Measurements from ENCODE around the gene SEMA5B. TPM values are rescaled to one million over a fixed set of nuclear protein-coding genes. Genes with fewer than 3 reads are reported as not detected.

The SEMA5B gene
- total RNA-seq, 4 donors from 2014 or later, result 0.16 to 1.2 (median 0.70) TPM

DNA sequence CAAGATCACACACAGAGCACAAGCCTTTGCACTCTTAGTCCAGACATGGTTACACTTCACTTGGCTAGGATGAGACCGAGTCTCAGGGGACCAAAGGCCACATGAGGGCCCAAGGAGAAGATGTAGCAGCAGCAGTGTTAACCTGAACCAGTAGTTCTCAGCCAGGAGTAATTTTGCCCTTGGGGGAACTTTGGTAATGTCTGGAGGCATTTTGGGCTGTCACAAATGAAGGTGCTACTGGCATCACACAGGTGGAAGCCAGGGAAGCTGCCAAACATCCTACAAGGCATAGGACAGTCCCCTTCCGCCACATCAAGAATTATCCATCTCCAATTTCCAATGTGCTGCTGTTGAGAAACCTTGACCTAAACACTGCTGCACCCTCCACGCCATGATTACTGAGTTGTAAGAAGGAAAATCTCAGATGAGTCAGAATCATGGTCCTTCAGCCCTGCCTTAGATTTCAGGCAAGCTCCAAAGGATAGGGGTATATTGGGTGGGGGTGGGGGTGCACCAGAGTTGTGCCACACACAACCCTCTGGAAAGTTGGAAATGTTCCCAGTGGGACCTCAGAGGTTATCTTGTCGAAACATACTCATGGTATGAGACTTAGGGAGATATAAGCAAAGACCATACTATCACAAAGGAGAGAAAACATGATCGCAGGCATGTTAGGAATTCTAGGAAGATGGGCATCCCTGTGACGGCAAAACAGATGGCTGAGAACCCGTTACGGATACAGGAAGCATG lies 36.2 kb downstream of the SEMA5B start:
- DNase-seq (ENCODE audit: low spot score), result no peak
- TF ChIP-seq, protein P1, sequence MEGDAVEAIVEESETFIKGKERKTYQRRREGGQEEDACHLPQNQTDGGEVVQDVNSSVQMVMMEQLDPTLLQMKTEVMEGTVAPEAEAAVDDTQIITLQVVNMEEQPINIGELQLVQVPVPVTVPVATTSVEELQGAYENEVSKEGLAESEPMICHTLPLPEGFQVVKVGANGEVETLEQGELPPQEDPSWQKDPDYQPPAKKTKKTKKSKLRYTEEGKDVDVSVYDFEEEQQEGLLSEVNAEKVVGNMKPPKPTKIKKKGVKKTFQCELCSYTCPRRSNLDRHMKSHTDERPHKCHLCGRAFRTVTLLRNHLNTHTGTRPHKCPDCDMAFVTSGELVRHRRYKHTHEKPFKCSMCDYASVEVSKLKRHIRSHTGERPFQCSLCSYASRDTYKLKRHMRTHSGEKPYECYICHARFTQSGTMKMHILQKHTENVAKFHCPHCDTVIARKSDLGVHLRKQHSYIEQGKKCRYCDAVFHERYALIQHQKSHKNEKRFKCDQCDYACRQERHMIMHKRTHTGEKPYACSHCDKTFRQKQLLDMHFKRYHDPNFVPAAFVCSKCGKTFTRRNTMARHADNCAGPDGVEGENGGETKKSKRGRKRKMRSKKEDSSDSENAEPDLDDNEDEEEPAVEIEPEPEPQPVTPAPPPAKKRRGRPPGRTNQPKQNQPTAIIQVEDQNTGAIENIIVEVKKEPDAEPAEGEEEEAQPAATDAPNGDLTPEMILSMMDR (IDR thresholded peaks at IDR 0.05), result no peak
- no peak for ATAC-seq (ENCODE audit: low FRiP score)

DNA sequence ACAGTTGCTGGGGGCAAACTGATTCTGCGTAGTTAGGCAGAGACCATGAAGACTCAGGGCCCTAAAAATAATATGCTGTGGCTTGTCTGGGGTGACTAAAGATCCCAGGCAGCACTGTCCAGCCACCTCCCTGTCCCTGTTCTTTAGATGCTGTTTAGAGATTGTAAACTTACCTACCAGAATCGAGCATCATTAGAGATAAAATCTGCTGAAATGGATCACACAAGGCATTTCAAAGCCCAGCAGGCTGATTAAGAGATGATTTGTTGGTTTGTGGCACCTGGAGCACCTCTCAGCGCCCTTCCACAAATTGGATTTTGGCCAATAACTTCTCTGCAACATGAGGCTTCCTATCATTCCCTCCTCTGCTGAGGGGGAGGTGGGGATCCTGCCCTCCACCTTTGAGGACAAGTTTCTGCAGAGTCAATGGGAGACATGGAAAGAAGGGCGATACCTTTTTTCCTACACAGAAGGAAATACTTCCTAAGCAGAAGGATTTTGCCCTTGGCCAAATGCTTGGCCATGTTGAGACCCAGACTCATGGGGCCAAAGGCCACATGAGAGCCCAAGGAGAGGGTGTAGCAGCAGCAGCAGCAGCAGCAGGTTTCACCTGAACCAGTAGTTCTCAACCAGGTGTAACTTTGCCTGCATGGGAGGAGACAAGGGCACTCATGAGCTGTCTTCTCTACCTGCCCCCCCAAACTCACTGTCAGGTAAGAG lies 37.5 kb downstream of the SEMA5B start:
- DNase-seq (ENCODE audit: low spot score), result no peak
- TF ChIP-seq, protein P1 (IDR thresholded peaks at IDR 0.05), result no peak
- ATAC-seq (ENCODE audit: low FRiP score), result no peak

DNA sequence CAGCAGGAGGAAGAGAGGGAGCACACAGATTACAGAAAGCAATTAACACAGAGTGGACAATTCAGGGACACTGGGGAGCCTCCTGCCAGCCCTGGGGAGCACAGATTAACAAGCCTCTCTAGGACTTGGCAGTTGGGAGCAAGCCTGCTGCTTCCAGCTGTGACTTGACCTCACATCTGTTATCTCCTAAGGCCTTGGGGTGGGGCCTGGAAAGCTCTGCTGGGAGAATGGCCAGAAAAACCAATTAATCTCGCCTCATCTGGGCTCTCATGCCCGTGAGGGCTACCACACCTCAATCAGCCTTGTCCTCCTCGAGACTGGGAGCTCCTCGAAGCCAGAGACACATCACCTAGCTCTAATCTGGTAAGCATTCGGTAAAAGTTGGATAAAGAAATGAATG lies 39.1 kb downstream of the SEMA5B start:
- ATAC-seq (ENCODE audit: low FRiP score) (no peak), DNase-seq (ENCODE audit: low spot score) (no peak)
- TF ChIP-seq, protein P1 (IDR thresholded peaks at IDR 0.05), result no peak

DNA sequence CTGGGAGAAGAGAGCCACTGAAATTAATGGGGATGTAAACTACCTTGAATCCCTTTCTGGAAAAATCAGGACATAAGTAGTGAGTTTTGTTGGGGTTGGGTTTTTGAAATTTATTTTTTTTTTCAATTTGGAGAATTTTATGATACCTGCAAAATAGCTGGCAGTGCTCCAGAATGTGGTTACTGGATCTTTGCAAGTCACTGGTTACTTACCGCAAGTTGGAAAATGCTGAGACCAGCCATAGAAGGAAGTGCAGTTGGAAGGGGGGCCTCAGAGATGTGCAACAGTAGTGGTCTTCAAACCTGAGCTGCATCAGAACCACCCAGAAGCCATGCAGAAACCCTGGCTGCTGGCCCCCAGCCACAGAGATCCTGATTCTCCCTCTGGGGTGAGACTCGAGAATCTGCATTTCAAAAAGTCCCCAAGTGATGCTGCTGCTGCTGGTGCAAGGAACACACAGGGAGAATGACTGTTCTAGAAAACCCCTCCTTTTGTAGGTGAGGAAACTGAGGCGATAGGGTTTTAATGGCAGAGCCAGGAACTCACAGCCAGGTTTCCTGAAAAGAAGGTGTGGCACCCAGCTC lies 39.7 kb downstream of the SEMA5B start:
- TF ChIP-seq, protein P1 (IDR thresholded peaks at IDR 0.05), result no peak
- ATAC-seq (ENCODE audit: low FRiP score), result no peak
- no peak for DNase-seq (ENCODE audit: low spot score)

DNA sequence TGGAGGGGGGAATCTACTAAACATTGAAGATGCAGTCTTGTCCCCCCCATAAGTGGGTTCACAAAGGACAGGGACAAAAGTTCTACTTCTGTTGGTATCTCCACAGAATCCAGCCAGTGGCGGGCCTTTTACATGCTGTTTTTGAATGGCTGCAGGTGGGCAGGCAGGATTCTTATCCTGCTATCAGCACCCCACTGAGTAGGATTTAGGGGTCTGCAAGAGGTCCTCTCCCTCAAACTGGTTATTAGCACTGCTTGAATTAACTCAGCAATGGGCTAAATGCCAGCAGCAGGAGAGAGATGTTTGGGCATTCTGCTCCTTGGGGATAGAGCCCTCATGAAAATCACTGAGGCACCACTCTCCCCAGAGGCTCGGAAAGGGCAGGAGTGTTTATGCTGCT lies 40.3 kb downstream of the SEMA5B start:
- no peak for DNase-seq (ENCODE audit: low spot score)
- no peak for ATAC-seq (ENCODE audit: low FRiP score)
- TF ChIP-seq, protein P1 (IDR thresholded peaks at IDR 0.05), result no peak

DNA sequence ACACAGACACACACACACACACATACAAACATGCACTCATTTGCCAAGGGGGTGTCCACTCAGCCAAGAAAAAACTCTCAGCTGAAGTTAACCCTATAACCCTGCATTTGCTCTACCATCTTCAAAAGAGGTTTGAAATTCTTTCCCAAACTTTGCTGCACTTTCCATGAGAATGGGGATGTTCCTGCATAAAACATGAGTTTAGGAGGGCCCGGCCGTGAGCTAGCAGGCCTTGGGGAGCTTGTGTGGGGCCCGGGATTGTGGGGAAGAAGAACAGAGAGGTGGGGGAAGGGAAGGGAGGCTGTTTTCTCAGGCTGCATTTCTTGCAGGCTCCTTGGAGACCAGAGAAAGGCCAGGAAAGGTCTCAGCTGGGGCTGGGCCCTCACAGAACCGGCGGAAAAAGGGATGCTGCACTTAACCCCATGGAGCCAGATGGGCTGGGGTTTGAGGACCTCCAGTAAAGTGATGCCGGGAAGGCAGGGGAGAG lies 40.8 kb downstream of the SEMA5B start:
- ATAC-seq (ENCODE audit: low FRiP score) (no peak), DNase-seq (ENCODE audit: low spot score) (no peak)
- TF ChIP-seq, protein P1 (IDR thresholded peaks at IDR 0.05), result no peak

Data from omental fat pad (tissue), 4 donors.